H1 (cell line): ENCODE results near the gene GPR139. TPM values are rescaled to one million over a fixed set of nuclear protein-coding genes. Genes with fewer than 3 reads are reported as not detected.

Source experiments
- CTCF ChIA-PET: fragments of 300-600 bp; sonication (Branson Sonifier 250); formaldehyde crosslinking; loops from one replicate; lab custom pipeline; 2021; ENCODE audit not compliant: partially characterized antibody; lab: Charles Lee
- POLR2A ChIA-PET: fragments of 300-600 bp; sonication (Branson Sonifier 250); formaldehyde crosslinking; loops from one replicate; lab custom pipeline; 2021; ENCODE audit warnings: inconsistent platforms; ENCODE audit not compliant: partially characterized antibody; lab: Charles Lee
- DNase-seq, 2 experiments: peaks; one replicate each; pipeline versions ENCODE4 v3.0.0 to v3.0.0-alpha.2; 2010 to 2022; ENCODE audit warnings: low spot score in 2 of 2, low read depth in 1 of 2, mixed read lengths in 1 of 2
- FAIRE-seq: peaks from 2 replicates; lab custom pipeline; 2011; peaks lifted over from hg19 to GRCh38; lab: Jason Lieb, UNC
- H2AFZ ChIP-seq: 2 replicates; pipeline ENCODE4 v1.8.1; 2012; ENCODE audit warnings: low read length, inconsistent platforms
- H2AK5ac ChIP-seq: 2 replicates; pipeline ENCODE4 v1.6.1; 2013; ENCODE audit warnings: low read depth, low read length
- H2BK120ac ChIP-seq: replicated peaks from 2 replicates; pipeline ENCODE3; 2013; ENCODE audit warnings: low read depth, low read length, inconsistent platforms
- H2BK12ac ChIP-seq: 2 replicates; pipeline ENCODE4 v1.6.1; 2013; ENCODE audit warnings: low read depth, low read length
- H2BK15ac ChIP-seq: 2 replicates; pipeline ENCODE4 v1.6.1; 2013; ENCODE audit warnings: low read length
- H2BK20ac ChIP-seq: 2 replicates; pipeline ENCODE4 v1.6.1; 2013; ENCODE audit warnings: low read length
- H2BK5ac ChIP-seq: 2 replicates; pipeline ENCODE4 v1.6.1; 2013; ENCODE audit warnings: low read depth, low read length
- H3K14ac ChIP-seq: 2 replicates; pipeline ENCODE4 v1.6.1; 2013; ENCODE audit warnings: inconsistent platforms; ENCODE audit not compliant: insufficient read length
- H3K18ac ChIP-seq: 2 replicates; pipeline ENCODE4 v1.6.1; 2013; ENCODE audit warnings: low read length; ENCODE audit errors: extremely low read depth
- H3K23ac ChIP-seq: 2 replicates; pipeline ENCODE4 v1.6.1; 2013; ENCODE audit warnings: inconsistent platforms; ENCODE audit not compliant: insufficient read length
- H3K23me2 ChIP-seq: 2 replicates; pipeline ENCODE4 v1.6.1; 2013; ENCODE audit warnings: low read depth, low read length
- H3K27ac ChIP-seq: 2 replicates; pipeline ENCODE4 v1.6.1; 2011; ENCODE audit warnings: low read depth, low read length, inconsistent platforms
- H3K27me3 ChIP-seq, 4 experiments: replicated peaks in 1 of 4; 1 replicate in 1 of 4; 2 replicates in 3 of 4; pipeline versions ENCODE4 v1.6.1 to v1.8.1; 2011 to 2013; ENCODE audit warnings: low read length in 3 of 4, mild to moderate bottlenecking in 3 of 4, inconsistent platforms in 2 of 4, mixed read lengths in 2 of 4, moderate library complexity in 1 of 4; ENCODE audit not compliant: control insufficient read depth in 3 of 4, insufficient read depth in 3 of 4; ENCODE audit errors: extremely low read depth in 1 of 4
- H3K36me3 ChIP-seq, 4 experiments: 2 replicates each; pipeline versions ENCODE4 v1.6.1 to v1.8.1; 2011 to 2013; ENCODE audit warnings: mild to moderate bottlenecking in 4 of 4, low read length in 3 of 4, moderate library complexity in 2 of 4, control low read depth in 1 of 4, inconsistent platforms in 1 of 4; ENCODE audit not compliant: insufficient read depth in 4 of 4, control insufficient read depth in 2 of 4
- H3K4ac ChIP-seq: replicated peaks from 2 replicates; pipeline ENCODE3; 2013; ENCODE audit warnings: low read length, low read depth, mixed read lengths, inconsistent platforms; ENCODE audit not compliant: insufficient read length
- H3K4me1 ChIP-seq, 4 experiments: replicated peaks in 1 of 4; 1 replicate in 1 of 4; 2 replicates in 3 of 4; pipeline versions ENCODE4 v1.6.1 to v1.8.1; 2011 to 2013; ENCODE audit warnings: low read length in 3 of 4, inconsistent platforms in 2 of 4, mixed read lengths in 1 of 4; ENCODE audit not compliant: insufficient read depth in 4 of 4, control insufficient read depth in 3 of 4
- H3K4me2 ChIP-seq, 2 experiments: 2 replicates each; pipeline versions ENCODE4 v1.6.1 to v1.8.1; 2011 to 2013; ENCODE audit warnings: low read depth in 2 of 2, low read length in 2 of 2, control low read depth in 1 of 2, inconsistent platforms in 1 of 2, mild to moderate bottlenecking in 1 of 2; ENCODE audit not compliant: insufficient read depth in 1 of 2
- H3K4me3 ChIP-seq, 4 experiments: fragments of 200-600, 300-600 bp in 1 of 4; sonication (generic), shearing (Covaris generic), sonication (Bioruptor Twin) in 1 of 4; 2 replicates each; pipeline versions ENCODE4 v1.5.1 to v1.8.1; 2011 to 2016; ENCODE audit warnings: low read length in 4 of 4, low read depth in 3 of 4, control low read depth in 2 of 4, inconsistent platforms in 2 of 4, mild to moderate bottlenecking in 2 of 4, mixed read lengths in 1 of 4, moderate library complexity in 1 of 4; ENCODE audit not compliant: insufficient read depth in 2 of 4; ENCODE audit errors: extremely low read depth in 1 of 4
- H3K56ac ChIP-seq: replicated peaks from 2 replicates; pipeline ENCODE3; 2013; ENCODE audit warnings: low read depth, mild to moderate bottlenecking, mixed read lengths, low read length, inconsistent platforms; ENCODE audit not compliant: insufficient read length
- H3K79me1 ChIP-seq: 2 replicates; pipeline ENCODE4 v1.6.1; 2013; ENCODE audit warnings: low read depth, low read length, control low read depth
- H3K79me2 ChIP-seq, 2 experiments: 2 replicates each; pipeline versions ENCODE4 v1.6.1 to v1.8.1; 2012 to 2013; ENCODE audit warnings: low read length in 2 of 2, mild to moderate bottlenecking in 2 of 2, inconsistent platforms in 1 of 2; ENCODE audit not compliant: insufficient read depth in 2 of 2, control insufficient read depth in 1 of 2
- H3K9ac ChIP-seq, 4 experiments: replicated peaks in 1 of 4; 1 replicate in 1 of 4; 2 replicates in 3 of 4; pipeline versions ENCODE4 v1.6.1 to v1.8.1; 2011 to 2013; ENCODE audit warnings: low read depth in 3 of 4, low read length in 3 of 4, control low read depth in 2 of 4, mild to moderate bottlenecking in 2 of 4, moderate library complexity in 2 of 4, inconsistent platforms in 1 of 4; ENCODE audit errors: extremely low read depth in 1 of 4
- H3K9me3 ChIP-seq, 2 experiments: 2 replicates each; pipeline versions ENCODE4 v1.6.1 to v1.8.1; 2012 to 2013; ENCODE audit warnings: mild to moderate bottlenecking in 2 of 2, moderate library complexity in 2 of 2, control low read depth in 1 of 2, inconsistent platforms in 1 of 2, low read depth in 1 of 2, low read length in 1 of 2, mixed read lengths in 1 of 2; ENCODE audit not compliant: insufficient read depth in 2 of 2
- H4K20me1 ChIP-seq, 2 experiments: replicated peaks in 1 of 2; 2 replicates each; pipeline versions ENCODE3 to v1.8.1; 2011 to 2013; ENCODE audit warnings: inconsistent platforms in 2 of 2, low read length in 2 of 2, mild to moderate bottlenecking in 1 of 2; ENCODE audit not compliant: insufficient read depth in 2 of 2, control insufficient read depth in 1 of 2
- H4K5ac ChIP-seq: 2 replicates; pipeline ENCODE4 v1.6.1; 2013; ENCODE audit warnings: low read length, low read depth, mixed read lengths, inconsistent platforms; ENCODE audit not compliant: insufficient read length
- H4K8ac ChIP-seq: 2 replicates; pipeline ENCODE4 v1.8.0; 2013; ENCODE audit warnings: mild to moderate bottlenecking, moderate library complexity, low read length, inconsistent platforms; ENCODE audit not compliant: insufficient read depth; ENCODE audit errors: extremely low read depth
- H4K91ac ChIP-seq: replicated peaks from 2 replicates; pipeline ENCODE3; 2013; ENCODE audit warnings: low read length, mixed read lengths, inconsistent platforms; ENCODE audit not compliant: insufficient read length
- ATF3 ChIP-seq: IDR thresholded peaks from 2 replicates; pipeline ENCODE4 v1.6.1; 2011; ENCODE audit warnings: low read depth, mild to moderate bottlenecking, low read length; ENCODE audit not compliant: insufficient read depth
- CEBPB ChIP-seq: IDR thresholded peaks from 2 replicates; pipeline ENCODE4 v1.6.1; 2012; ENCODE audit warnings: low read depth, low read length
- KDM4A ChIP-seq: IDR thresholded peaks from one replicate; pipeline ENCODE4 v1.7.1; 2012; ENCODE audit warnings: low read depth, mild to moderate bottlenecking, moderate library complexity, low read length, inconsistent platforms; ENCODE audit not compliant: severe bottlenecking
- RAD21 ChIP-seq, 2 experiments: IDR thresholded peaks in 1 of 2; conservative IDR thresholded peaks in 1 of 2; 2 replicates each; pipeline ENCODE4 v1.6.1; 2011; ENCODE audit warnings: low read depth in 2 of 2, low read length in 2 of 2, improper control_type of control experiment in 1 of 2, inconsistent platforms in 1 of 2, mild to moderate bottlenecking in 1 of 2, moderate library complexity in 1 of 2
- SAP30 ChIP-seq: fragments of 300-600 bp; sonication (generic); IDR thresholded peaks from 2 replicates; pipeline ENCODE4 v1.7.1; 2012; ENCODE audit warnings: low read length, moderate library complexity, mild to moderate bottlenecking, inconsistent platforms; ENCODE audit not compliant: insufficient read depth, insufficient replicate concordance
- SIN3A ChIP-seq, 2 experiments: IDR thresholded peaks in 1 of 2; conservative IDR thresholded peaks in 1 of 2; 2 replicates each; pipeline ENCODE4 v1.6.1; 2011 to 2012; ENCODE audit warnings: low read length in 2 of 2, improper control_type of control experiment in 1 of 2, low read depth in 1 of 2, mild to moderate bottlenecking in 1 of 2
- SIRT6 ChIP-seq: IDR thresholded peaks from one replicate; pipeline ENCODE4 v1.7.1; 2012; ENCODE audit warnings: low read length, inconsistent platforms
- SP2 ChIP-seq: IDR thresholded peaks from 2 replicates; pipeline ENCODE4 v1.6.1; 2012; ENCODE audit warnings: mild to moderate bottlenecking, low read length, inconsistent platforms
- TAF7 ChIP-seq: optimal IDR thresholded peaks from 2 replicates; pipeline ENCODE3; 2011; ENCODE audit warnings: low read depth, mild to moderate bottlenecking, inconsistent platforms, low read length, moderate library complexity, borderline replicate concordance
- TCF12 ChIP-seq: IDR thresholded peaks from 2 replicates; pipeline ENCODE4 v1.6.1; 2011; ENCODE audit warnings: low read depth, mild to moderate bottlenecking, low read length
- USF2 ChIP-seq: IDR thresholded peaks from 2 replicates; pipeline ENCODE4 v1.6.1; 2011; ENCODE audit warnings: low read length, improper control_type of control experiment
- WGBS, 2 experiments: shearing (Covaris generic) in 1 of 2; methylation state at CpG; one replicate each; pipeline versions ENCODE4 v1.1.6 to v1.1.7; 2013 to 2015; ENCODE audit warnings: low lambda C conversion rate in 2 of 2, mixed read lengths in 2 of 2, inconsistent platforms in 1 of 2, low coverage in 1 of 2, missing lambda C conversion rate in 1 of 2; ENCODE audit not compliant: insufficient replicate concordance in 2 of 2, insufficient coverage in 1 of 2, insufficient read length in 1 of 2; ENCODE audit errors: extremely low coverage in 1 of 2, missing lambda C conversion rate in 1 of 2; 5-methylcytosine and 5-hydroxymethylcytosine counted together
- polyA plus RNA-seq, 7 experiments: library from polyadenylated mRNA; depleted of rRNA in 3 of 7; stranded (reverse) in 5 of 7; unstranded in 2 of 7; fragments of >200 nt in 5 of 7; fragments of 200-250 nt in 2 of 7; gene quantifications; 1 replicate in 5 of 7; 2 replicates in 1 of 7; 4 replicates in 1 of 7; pipeline versions ENCODE4 v1.2.1 to v1.2.3, GENCODE V29; 2011 to 2013; ENCODE audit warnings: missing spikeins in 2 of 7, mixed read lengths in 2 of 7
- total RNA-seq: library from RNA; stranded (reverse); fragmentation: NEBNext Ultra II Directional; extraction: Animal tissue kit (Norgen Biotek cat#: 25700); gene quantifications from 2 replicates; pipeline ENCODE4 v1.2.1, GENCODE V29; 2021

GPR139 gene
- total and polyA plus RNA-seq, 2 of the 8 experiments (the other 6 are each of a cell fraction or from before 2014, with no cell fraction given), result 0.84 to 2.2 TPM

GRCh38 chr16:20026361-20027072 lies 47.2 kb downstream of the GPR139 start:
- Histone ChIP-seq H3K27me3 (no peaks in the 10 kb centered on the region), H3K4me2 (no peak overlapping the region), H2BK5ac (no peak overlapping the region), H3K79me2 (no peaks in the 10 kb centered on the region), H3K4me1 (no peaks in the 10 kb centered on the region), H3K4me3 (no peak overlapping the region), H3K56ac (no peak overlapping the region), H3K79me1 (no peaks in the 10 kb centered on the region), H3K23ac (no peak overlapping the region), H3K4ac (no peak overlapping the region), H2BK20ac (no peak overlapping the region), H3K9ac (no peak overlapping the region), H4K5ac (no peak overlapping the region), H3K18ac (no peak overlapping the region), H4K20me1 (no peaks in the 10 kb centered on the region), H4K8ac (no peak overlapping the region), H3K14ac (no peak overlapping the region), H2AK5ac (no peak overlapping the region), H4K91ac (no peak overlapping the region), H3K23me2 (no peaks in the 10 kb centered on the region), H3K27ac (no peak overlapping the region), H2BK12ac (no peak overlapping the region), H3K9me3 (no peaks in the 10 kb centered on the region), H2AFZ (no peak overlapping the region), H2BK120ac (no peak overlapping the region), H2BK15ac (no peak overlapping the region), H3K36me3 (no peaks in the 10 kb centered on the region)
- 46% methylated on average over 2 of the region's 2 CpGs; no CpG with 5 or more reads in 1 of the 2 experiments for WGBS, 2 experiments
- ChIA-PET POLR2A (no interaction called here), CTCF (interaction anchor here (0.6 to 1.8 kb wide), 8 partner anchors 22 to 679 kb away, joined by 3 to 5 read pairs (median 3); no protein-coding TSS in a partner anchor)
- FAIRE-seq, result no peak
- no peak for DNase-seq
- no peak for TF ChIP-seq USF2
- no peak for TF ChIP-seq SP2
- TF ChIP-seq KDM4A, result no peak
- TF ChIP-seq RAD21 (IDR thresholded peaks at IDR 0.05 in 1 of 2, conservative IDR thresholded peaks at IDR 0.05 in 1 of 2; ENCODE audit: low read depth in 2 of 2, low read length in 2 of 2), result no peak
- TF ChIP-seq SAP30, result no peak
- TF ChIP-seq CEBPB, result no peak
- no peak for TF ChIP-seq SIN3A (conservative IDR thresholded peaks at IDR 0.05 in 1 of 2, IDR thresholded peaks at IDR 0.05 in 1 of 2; ENCODE audit: low read depth in 1 of 2, low read length in 2 of 2)
- no peak for TF ChIP-seq SIRT6
- TF ChIP-seq TAF7, result no peak
- no peak for TF ChIP-seq TCF12
- TF ChIP-seq ATF3, result no peak
